ENCODE results near the gene CPTP. TPM values are rescaled to one million over a fixed set of nuclear protein-coding genes. Genes with fewer than 3 reads are reported as not detected.

Gene CPTP
- total RNA-seq, 1 experiment from 2014 or later = 14.0 TPM

GRCh38 chr1:1331068-1331965 is 6.7 kb downstream of the CPTP start, which contains the start of gene TAS1R3:
Gene TAS1R3 (plus strand): TSS chr1:1331280. CDS start chr1:1331346, 66 bp downstream.
- no peak within 1 kb of the TSS for H2BK5ac ChIP-seq (ENCODE audit: insufficient read length, low read length)
- no peak for TF ChIP-seq CTCF (conservative IDR thresholded peaks at IDR 0.05)
- no peak within 1 kb of the TSS for H3T11ph ChIP-seq (ENCODE audit: low read length)
- no peak within 1 kb of the TSS for H2AFZ ChIP-seq (ENCODE audit: low read length)
- Mint-ChIP-seq H3K36me3 (ENCODE audit: insufficient read depth in 1 of 3, low read depth in 3 of 3) (peaks cover 0 to 2% (median 2%) of the 10 kb centered on the region in 3 experiments; a peak in 4 of 7 replicates), H3K27ac (no peak within 1 kb of the TSS), H3K27me3 (ENCODE audit: low read depth) (peaks cover 1% of the 10 kb centered on the region; the same call in 1 of the 2 replicates), H3K4me3 (no peak within 1 kb of the TSS), H3K9me3 (no peaks in the 10 kb centered on the region), H3K4me1 (no peaks in the 10 kb centered on the region)
- no peaks in the 10 kb centered on the region for H3K9me3 ChIP-seq (ENCODE audit: control insufficient read depth, low read depth, low read length)
- H3K27ac ChIP-seq (ENCODE audit: insufficient read length, low read depth, low read length) = no peak within 1 kb of the TSS
- H2BK120ac ChIP-seq (ENCODE audit: low read depth, low read length, poor library complexity, severe bottlenecking) = no peak within 1 kb of the TSS
- no peak within 1 kb of the TSS for H2AK5ac ChIP-seq (ENCODE audit: insufficient read length, low read length)
- H3K4me2 ChIP-seq (ENCODE audit: insufficient read depth, insufficient read length, low read length) = no peak within 1 kb of the TSS
- no peak within 1 kb of the TSS for H3K23ac ChIP-seq (ENCODE audit: insufficient read length, low read depth, low read length)
- H4K8ac ChIP-seq (replicated peaks; ENCODE audit: insufficient read length, low read depth, low read length) = no peak within 1 kb of the TSS
- no peaks in the 10 kb centered on the region for H3K23me2 ChIP-seq (ENCODE audit: insufficient read length, low read depth, low read length, poor library complexity, severe bottlenecking)
- H3K4me1 ChIP-seq (ENCODE audit: insufficient read depth, low read length) = no peaks in the 10 kb centered on the region
- no peak within 1 kb of the TSS; the same call in 1 of the 2 replicates for H3K14ac ChIP-seq (ENCODE audit: insufficient read depth, low read length)
- DNase-seq = no peak
- no peak within 1 kb of the TSS for H4K91ac ChIP-seq (ENCODE audit: insufficient read length, low read depth, low read length)
- H3K79me1 ChIP-seq (ENCODE audit: insufficient read depth, low read depth, low read length, poor library complexity, severe bottlenecking) = no peaks in the 10 kb centered on the region
- no peak within 1 kb of the TSS for H2BK15ac ChIP-seq (ENCODE audit: low read depth, low read length)
- H3K18ac ChIP-seq (ENCODE audit: insufficient read length, low read depth, low read length) = no peak within 1 kb of the TSS
- no CpG with 5 or more reads among the region's 41 CpGs for WGBS (ENCODE audit: extremely low coverage, insufficient read length, low lambda C conversion rate)
- no peaks in the 10 kb centered on the region for H3K79me2 ChIP-seq (ENCODE audit: insufficient read depth, low read length)
- no peak within 1 kb of the TSS for H4K5ac ChIP-seq (ENCODE audit: insufficient read length, low read depth, low read length)
- no peak within 1 kb of the TSS for H2BK20ac ChIP-seq (ENCODE audit: low read depth, low read length, poor library complexity, severe bottlenecking)
- no peak within 1 kb of the TSS for H3K4ac ChIP-seq (ENCODE audit: low read depth, low read length)
- H3K9ac ChIP-seq (ENCODE audit: extremely low read depth, insufficient read length, low read length) = no peak within 1 kb of the TSS
- H3K56ac ChIP-seq (ENCODE audit: insufficient read length, low read depth, low read length) = no peak within 1 kb of the TSS
- no peaks in the 10 kb centered on the region for H3K27me3 ChIP-seq (ENCODE audit: insufficient read depth, low read length)
- H2BK12ac ChIP-seq (ENCODE audit: insufficient read length, low read depth, low read length) = no peak within 1 kb of the TSS
- H4K20me1 ChIP-seq (ENCODE audit: control insufficient read depth, insufficient read depth, insufficient read length) = no peaks in the 10 kb centered on the region
